Keratinocyte (primary cell): ENCODE measurements around the gene MYO1C. TPM values are rescaled to one million over a fixed set of nuclear protein-coding genes. Genes with fewer than 3 reads are reported as not detected.
"Not testable (repeated sequence)": the region's sequence is repeated elsewhere in the genome, so short reads cannot be mapped to it uniquely, and the experiment has no call there.

Source experiments
- DNase-seq: peaks from one replicate; pipeline ENCODE4 v3.0.0-alpha.2; 2011; ENCODE audit warnings: low read depth, missing footprints, low spot score
- FAIRE-seq: peaks from 2 replicates; lab custom pipeline; 2011; peaks lifted over from hg19 to GRCh38; lab: Jason Lieb, UNC
- H2AFZ ChIP-seq: 2 replicates; pipeline ENCODE4 v1.6.0; 2012; ENCODE audit warnings: low read length, control low read depth, inconsistent platforms; ENCODE audit not compliant: control insufficient read depth
- H3K27ac ChIP-seq: 2 replicates; pipeline ENCODE4 v1.5.1; 2011; ENCODE audit warnings: low read length; ENCODE audit not compliant: control insufficient read depth, insufficient read depth
- H3K27me3 ChIP-seq: 3 replicates; pipeline ENCODE4 v1.6.0; 2011; ENCODE audit warnings: low read length; ENCODE audit not compliant: control insufficient read depth, insufficient read depth; ENCODE audit errors: extremely low read depth
- H3K36me3 ChIP-seq, 2 experiments: 2 replicates in 1 of 2; 3 replicates in 1 of 2; pipeline ENCODE4 v1.5.1; 2011; ENCODE audit warnings: low read length in 2 of 2, mild to moderate bottlenecking in 1 of 2; ENCODE audit not compliant: control insufficient read depth in 2 of 2, insufficient read depth in 2 of 2; ENCODE audit errors: extremely low read depth in 1 of 2
- H3K4me1 ChIP-seq: 3 replicates; pipeline ENCODE4 v1.5.1; 2011; ENCODE audit warnings: low read length; ENCODE audit not compliant: control insufficient read depth, insufficient read depth; ENCODE audit errors: extremely low read depth
- H3K4me2 ChIP-seq: 3 replicates; pipeline ENCODE4 v1.6.0; 2011; ENCODE audit warnings: low read depth, low read length; ENCODE audit not compliant: control insufficient read depth, insufficient read depth; ENCODE audit errors: extremely low read depth
- H3K4me3 ChIP-seq, 3 experiments: fragments of 200-600 bp in 1 of 3; sonication (generic) in 1 of 3; 2 replicates in 2 of 3; 3 replicates in 1 of 3; pipeline ENCODE4 v1.5.1; 2011 to 2016; ENCODE audit warnings: low read length in 3 of 3, mild to moderate bottlenecking in 3 of 3, control low read depth in 2 of 3, inconsistent platforms in 1 of 3, low read depth in 1 of 3, mixed read lengths in 1 of 3, mixed run types in 1 of 3, moderate library complexity in 1 of 3; ENCODE audit not compliant: control insufficient read depth in 2 of 3, insufficient read depth in 2 of 3; ENCODE audit errors: extremely low read depth in 1 of 3
- H3K79me2 ChIP-seq: 2 replicates; pipeline ENCODE4 v1.6.0; 2012; ENCODE audit warnings: low read length; ENCODE audit not compliant: control insufficient read depth, insufficient read depth
- H3K9ac ChIP-seq: 3 replicates; pipeline ENCODE4 v1.6.0; 2011; ENCODE audit warnings: low read length; ENCODE audit not compliant: control insufficient read depth, insufficient read depth; ENCODE audit errors: extremely low read depth
- H3K9me1 ChIP-seq: 3 replicates; pipeline ENCODE4 v1.6.0; 2011; ENCODE audit warnings: low read length; ENCODE audit not compliant: control insufficient read depth, insufficient read depth; ENCODE audit errors: extremely low read depth
- H3K9me3 ChIP-seq: 2 replicates; pipeline ENCODE4 v1.5.1; 2012; ENCODE audit warnings: low read depth, low read length; ENCODE audit not compliant: control insufficient read depth
- H4K20me1 ChIP-seq: 3 replicates; pipeline ENCODE4 v1.6.0; 2011; ENCODE audit warnings: low read length; ENCODE audit not compliant: control insufficient read depth, insufficient read depth; ENCODE audit errors: extremely low read depth
- EZH2 ChIP-seq: IDR thresholded peaks from one replicate; pipeline ENCODE4 v1.6.1; 2012; ENCODE audit warnings: inconsistent platforms, mild to moderate bottlenecking, low read length, moderate library complexity
- dilution Hi-C: fragments of 300-500 bp; cut with MboI; formaldehyde crosslinking; loops from one replicate; pipeline ENCODE4 v1.7.0; 2020; ENCODE audit warnings: low sequenced_read_pairs; ENCODE audit not compliant: extremely low pct_ligation_motif_present
- polyA plus RNA-seq, 5 experiments: library from polyadenylated mRNA; depleted of rRNA in 3 of 5; stranded (reverse) in 3 of 5; stranded (forward) in 1 of 5; unstranded in 1 of 5; fragments of >200 nt; gene quantifications; 1 replicate in 1 of 5; 2 replicates in 3 of 5; 3 replicates in 1 of 5; pipeline versions ENCODE4 v1.2.1 to v1.2.3, GENCODE V29; 2011 to 2012; ENCODE audit warnings: missing spikeins in 2 of 5, low read depth in 1 of 5, low replicate concordance in 1 of 5
- TF ChIP-seq, protein P1 (sequence below), 3 experiments: IDR thresholded peaks in 1 of 3; conservative IDR thresholded peaks in 1 of 3; optimal IDR thresholded peaks in 1 of 3; 2 replicates in 2 of 3; 3 replicates in 1 of 3; pipeline versions ENCODE3 to v1.5.1; 2011; ENCODE audit warnings: low read length in 3 of 3, mild to moderate bottlenecking in 3 of 3, moderate library complexity in 2 of 3, control low read depth in 1 of 3, inconsistent platforms in 1 of 3; ENCODE audit not compliant: insufficient read depth in 2 of 3; ENCODE audit errors: extremely low read depth in 1 of 3

Gene MYO1C
- polyA plus RNA-seq, 1 donor (not counting 4 experiments of a cell fraction or from before 2014, with no cell fraction given), result 101 TPM

DNA sequence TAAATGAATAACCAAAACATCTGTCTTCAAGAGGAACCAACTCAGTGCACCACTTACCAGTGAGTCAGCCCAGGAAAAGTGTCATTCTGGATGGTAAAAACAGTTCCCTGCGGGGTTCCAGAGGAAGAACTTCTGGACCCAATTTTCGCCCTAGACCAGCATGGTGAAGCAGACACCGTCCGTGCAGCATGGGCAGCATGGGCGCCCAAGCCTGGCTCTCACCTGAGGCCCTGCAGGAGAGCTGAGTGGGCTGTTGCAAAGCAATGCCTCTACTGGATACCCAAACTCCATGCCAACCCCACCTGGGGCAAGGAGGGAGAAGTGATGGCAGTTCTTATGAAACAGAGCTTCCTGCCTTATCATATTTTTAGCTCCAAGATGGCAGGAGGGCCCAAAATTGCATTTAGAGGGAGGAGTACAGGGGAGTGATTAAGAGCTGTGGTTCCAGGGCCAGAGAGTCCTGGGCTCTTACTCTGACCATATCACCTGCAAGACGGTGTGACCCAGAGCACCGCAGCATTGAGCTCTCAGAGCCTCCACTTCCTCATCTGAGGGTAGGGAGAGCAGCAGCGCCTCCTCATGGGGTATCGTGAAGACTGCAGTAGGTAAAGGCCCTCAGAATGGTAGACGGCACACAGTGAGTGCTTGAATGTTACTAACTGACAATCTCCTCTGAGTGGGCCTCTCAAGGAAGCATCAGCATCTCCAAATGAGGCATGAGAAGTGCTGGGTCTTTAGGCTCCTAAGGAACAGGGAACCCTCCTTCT, 40.5 kb upstream of the MYO1C start:
- no peak for TF ChIP-seq EZH2
- TF ChIP-seq, protein P1, sequence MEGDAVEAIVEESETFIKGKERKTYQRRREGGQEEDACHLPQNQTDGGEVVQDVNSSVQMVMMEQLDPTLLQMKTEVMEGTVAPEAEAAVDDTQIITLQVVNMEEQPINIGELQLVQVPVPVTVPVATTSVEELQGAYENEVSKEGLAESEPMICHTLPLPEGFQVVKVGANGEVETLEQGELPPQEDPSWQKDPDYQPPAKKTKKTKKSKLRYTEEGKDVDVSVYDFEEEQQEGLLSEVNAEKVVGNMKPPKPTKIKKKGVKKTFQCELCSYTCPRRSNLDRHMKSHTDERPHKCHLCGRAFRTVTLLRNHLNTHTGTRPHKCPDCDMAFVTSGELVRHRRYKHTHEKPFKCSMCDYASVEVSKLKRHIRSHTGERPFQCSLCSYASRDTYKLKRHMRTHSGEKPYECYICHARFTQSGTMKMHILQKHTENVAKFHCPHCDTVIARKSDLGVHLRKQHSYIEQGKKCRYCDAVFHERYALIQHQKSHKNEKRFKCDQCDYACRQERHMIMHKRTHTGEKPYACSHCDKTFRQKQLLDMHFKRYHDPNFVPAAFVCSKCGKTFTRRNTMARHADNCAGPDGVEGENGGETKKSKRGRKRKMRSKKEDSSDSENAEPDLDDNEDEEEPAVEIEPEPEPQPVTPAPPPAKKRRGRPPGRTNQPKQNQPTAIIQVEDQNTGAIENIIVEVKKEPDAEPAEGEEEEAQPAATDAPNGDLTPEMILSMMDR (optimal IDR thresholded peaks at IDR 0.05 in 1 of 3, IDR thresholded peaks at IDR 0.05 in 1 of 3, conservative IDR thresholded peaks at IDR 0.05 in 1 of 3; ENCODE audit: extremely low read depth in 1 of 3, insufficient read depth in 2 of 3, low read length in 3 of 3), result peak in 2 of 3 experiments; percentile 27 to 43
- Histone ChIP-seq H3K27ac (no peak overlapping the region), H2AFZ (no peak overlapping the region), H3K79me2 (no peaks in the 10 kb centered on the region), H3K36me3 (peaks cover 43 to 48% of the 10 kb centered on the region in 2 experiments), H3K4me1 (peaks cover 6% of the 10 kb centered on the region), H4K20me1 (peaks cover 2% of the 10 kb centered on the region), H3K27me3 (no peaks in the 10 kb centered on the region), H3K9me1 (no peaks in the 10 kb centered on the region), H3K4me3 (no peak overlapping the region), H3K9me3 (no peaks in the 10 kb centered on the region), H3K4me2 (no peak overlapping the region), H3K9ac (no peak overlapping the region)
- FAIRE-seq (no peak), DNase-seq (no peak)
- dilution Hi-C loops, result no loop called here

DNA sequence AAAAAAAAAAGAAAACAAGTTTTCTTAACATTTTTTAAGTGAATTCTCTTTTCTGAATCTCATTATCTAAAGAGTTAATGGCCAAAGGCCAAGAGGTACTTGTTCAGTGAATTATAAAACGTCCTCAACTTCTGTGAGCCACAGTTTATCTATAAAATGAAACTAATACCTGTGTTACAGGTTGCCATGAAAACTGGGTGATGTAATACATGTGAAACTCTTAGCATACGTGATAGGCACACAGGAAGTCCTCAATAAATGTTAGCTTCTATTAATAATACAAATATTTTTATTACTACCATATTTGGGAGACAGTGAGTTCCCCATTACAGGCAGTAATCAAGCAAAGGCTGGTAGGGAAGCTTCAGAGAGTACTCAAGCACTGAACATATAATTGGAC, 37.4 kb upstream of the MYO1C start:
- H3K9me3 ChIP-seq, result no peaks in the 10 kb centered on the region
- H3K27ac ChIP-seq, result peak overlapping the region; percentile 49
- peaks cover 35 to 48% of the 10 kb centered on the region in 2 experiments for H3K36me3 ChIP-seq
- peaks cover 2% of the 10 kb centered on the region for H4K20me1 ChIP-seq
- no peak overlapping the region for H3K4me3 ChIP-seq
- H3K79me2 ChIP-seq, result no peaks in the 10 kb centered on the region
- no peak overlapping the region for H3K4me2 ChIP-seq
- TF ChIP-seq, protein P1 (optimal IDR thresholded peaks at IDR 0.05 in 1 of 3, IDR thresholded peaks at IDR 0.05 in 1 of 3, conservative IDR thresholded peaks at IDR 0.05 in 1 of 3; ENCODE audit: extremely low read depth in 1 of 3, insufficient read depth in 2 of 3, low read length in 3 of 3), result no peak
- TF ChIP-seq EZH2, result no peak
- no peaks in the 10 kb centered on the region for H3K9me1 ChIP-seq
- H2AFZ ChIP-seq, result no peak overlapping the region
- dilution Hi-C loops, result no loop called here
- no peaks in the 10 kb centered on the region for H3K27me3 ChIP-seq
- no peak overlapping the region for H3K9ac ChIP-seq
- FAIRE-seq (no peak), DNase-seq (no peak)
- H3K4me1 ChIP-seq, result peaks cover 6% of the 10 kb centered on the region

DNA sequence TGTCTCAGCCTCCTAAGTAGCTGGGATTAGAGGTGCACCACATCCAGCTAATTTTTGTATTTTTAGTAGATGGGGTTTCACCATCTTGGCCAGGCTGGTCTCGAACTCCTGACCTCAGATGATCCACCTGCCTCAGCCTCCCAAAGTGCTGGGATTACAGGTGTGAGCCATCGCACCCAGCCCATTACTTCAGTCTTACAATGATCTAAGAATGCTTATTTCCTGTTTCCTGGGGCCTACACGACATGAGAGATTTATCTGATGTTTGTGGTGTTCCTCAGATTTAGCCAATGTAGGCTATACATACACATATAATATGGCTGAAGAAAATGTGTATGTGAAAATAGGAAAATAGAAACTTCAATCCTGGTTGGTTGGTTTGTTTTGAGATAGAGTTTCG, 34.4 kb upstream of the MYO1C start:
- H3K27ac ChIP-seq, H3K79me2 ChIP-seq, H3K9me1 ChIP-seq, H3K9ac ChIP-seq, H3K27me3 ChIP-seq, H3K9me3 ChIP-seq, DNase-seq, H3K4me1 ChIP-seq, FAIRE-seq, H2AFZ ChIP-seq, H3K4me2 ChIP-seq, dilution Hi-C loops, H4K20me1 ChIP-seq, H3K4me3 ChIP-seq: not testable (repeated sequence)
- peaks cover 17 to 28% of the 10 kb centered on the region in 2 experiments for H3K36me3 ChIP-seq
